Omental fat pad (tissue), 4 donors: Measurements from ENCODE around the gene PHF12. TPM values are rescaled to one million over a fixed set of nuclear protein-coding genes. Genes with fewer than 3 reads are reported as not detected.
A peak's percentile ranks its signal among the peaks of the same experiment; 100 is the strongest.

Experiments used
- ATAC-seq: fragments of 150-250 bp; one replicate; pipeline ENCODE4 v1.9.1; 2016; ENCODE audit warnings: mild to moderate bottlenecking, moderate library complexity; ENCODE audit not compliant: low FRiP score
- DNase-seq: peaks from one replicate; pipeline ENCODE4 v3.0.0-alpha.2; 2019; ENCODE audit warnings: low spot score
- CTCF ChIP-seq, 3 donors: fragments of 450-650 bp; IDR thresholded peaks; one replicate each; pipeline ENCODE4 v1.5.1; 2016 to 2017; ENCODE audit warnings: antibody characterized with exemption in 3 of 3, mild to moderate bottlenecking in 3 of 3, moderate library complexity in 2 of 3
- total RNA-seq, 4 donors: library from RNA; depleted of rRNA; stranded (reverse); fragments of >200 nt; gene quantifications; one replicate each; pipeline ENCODE4 v1.1.0, GENCODE V29; 2016

Gene PHF12
- total RNA-seq = 10 to 100 TPM; 15.6 to 47.1 (median 27.6) TPM

- ATAC-seq (peak; percentile 89), DNase-seq (peak; percentile 88)
- TF ChIP-seq CTCF (IDR thresholded peaks at IDR 0.05) = no peak
Measured at GRCh38 chr17:28951428-28951990, at the start of gene PHF12. PHF12 (minus strand) TSS chr17:28951518; CDS start chr17:28950960, 558 bp downstream.

- ATAC-seq (no peak), DNase-seq (no peak)
- no peak for TF ChIP-seq CTCF (IDR thresholded peaks at IDR 0.05)
Measured at GRCh38 chr17:29000973-29001372, 49.7 kb upstream of the PHF12 start.

GRCh38 chr17:28999206-28999605, 47.9 kb upstream of the PHF12 start:
- DNase-seq = no peak
- TF ChIP-seq CTCF (IDR thresholded peaks at IDR 0.05) = no peak
- no peak for ATAC-seq

- no peak for DNase-seq
- ATAC-seq = no peak
- TF ChIP-seq CTCF (IDR thresholded peaks at IDR 0.05) = no peak
Measured at GRCh38 chr17:28997806-28998205, 46.5 kb upstream of the PHF12 start.

- TF ChIP-seq CTCF (IDR thresholded peaks at IDR 0.05) = no peak
- ATAC-seq (no peak), DNase-seq (no peak)
Measured at GRCh38 chr17:28996554-28997096, 45.3 kb upstream of the PHF12 start.

GRCh38 chr17:28993645-28994426, 42.5 kb upstream of the PHF12 start:
- no peak for TF ChIP-seq CTCF (IDR thresholded peaks at IDR 0.05)
- ATAC-seq (no peak), DNase-seq (no peak)
